Vagina (tissue), 2 donors: Measurements from ENCODE around the gene WRAP53. TPM values are rescaled to one million over a fixed set of nuclear protein-coding genes. Genes with fewer than 3 reads are reported as not detected.

Experiments used
- DNase-seq, 2 donors: peaks; one replicate each; pipeline ENCODE4 v3.0.0-alpha.2; 2017; ENCODE audit errors: extremely low spot score in 2 of 2
- H3K27ac ChIP-seq: fragments of 200-600 bp; sonication (generic); one replicate; pipeline ENCODE4 v1.5.1; 2019
- H3K27me3 ChIP-seq: fragments of 200-600 bp; sonication (generic); one replicate; pipeline ENCODE4 v1.5.1; 2019
- H3K36me3 ChIP-seq, 2 donors: fragments of 200-600 bp; sonication (generic); one replicate each; pipeline ENCODE4 v1.5.1; 2017 to 2019
- H3K4me1 ChIP-seq: fragments of 200-600 bp; sonication (generic); one replicate; pipeline ENCODE4 v1.5.1; 2019
- H3K4me3 ChIP-seq, 2 donors: fragments of 200-600 bp; sonication (generic); 1 replicate in 1 of 2; 2 replicates in 1 of 2; pipeline ENCODE4 v1.5.1; 2016 to 2019
- H3K9me3 ChIP-seq: fragments of 200-600 bp; sonication (generic); one replicate; pipeline ENCODE4 v1.5.1; 2019
- CTCF ChIP-seq, 3 experiments: fragments of 450-650 bp in 2 of 3; fragments of 200-600 bp in 1 of 3; sonication (generic) in 1 of 3; IDR thresholded peaks; one replicate each; pipeline ENCODE4 v1.5.1; 2017 to 2019; ENCODE audit warnings: antibody characterized with exemption in 3 of 3, mild to moderate bottlenecking in 2 of 3, moderate library complexity in 2 of 3
- POLR2A ChIP-seq, 2 donors: fragments of 450-650 bp; IDR thresholded peaks; one replicate each; pipeline ENCODE4 v1.6.1; 2017; ENCODE audit warnings: antibody characterized with exemption in 2 of 2, mild to moderate bottlenecking in 2 of 2, moderate library complexity in 2 of 2
- POLR2AphosphoS5 ChIP-seq, 2 donors: sonication (generic); formaldehyde crosslinking; IDR thresholded peaks; one replicate each; pipeline ENCODE4 v1.9.0; 2017; ENCODE audit warnings: antibody characterized with exemption in 2 of 2, mild to moderate bottlenecking in 2 of 2, low read depth in 1 of 2; ENCODE audit not compliant: insufficient read depth in 1 of 2
- intact Hi-C: fragments of 100-400 bp; cut with DNase I; formaldehyde crosslinking; loops from one replicate; pipeline ENCODE4 v1.15.1; 2023
- total RNA-seq: library from RNA; depleted of rRNA; stranded (reverse); fragments of >200 nt; gene quantifications from one replicate; pipeline ENCODE4 v1.2.3, GENCODE V29; 2016

The WRAP53 gene
- total RNA-seq, 1 donor from 2014 or later = 7.6 TPM

- Histone ChIP-seq H3K27me3 (no peaks in the 10 kb centered on the region), H3K4me3 (no peak overlapping the region), H3K9me3 (no peaks in the 10 kb centered on the region), H3K4me1 (peaks cover 17% of the 10 kb centered on the region), H3K36me3 (no peaks in the 10 kb centered on the region), H3K27ac (no peak overlapping the region)
- no peak for DNase-seq
- intact Hi-C loops = no loop called here
- TF ChIP-seq POLR2A (IDR thresholded peaks at IDR 0.05) (no peak), CTCF (IDR thresholded peaks at IDR 0.05) (no peak), POLR2AphosphoS5 (IDR thresholded peaks at IDR 0.05; ENCODE audit: insufficient read depth in 1 of 2, low read depth in 1 of 2) (no peak)
These were observed 33.3 kb downstream of the WRAP53 start for GRCh38 chr17:7721612-7722011.

GRCh38 chr17:7727886-7728285, 39.6 kb downstream of the WRAP53 start:
- Histone ChIP-seq H3K9me3 (no peaks in the 10 kb centered on the region), H3K36me3 (no peaks in the 10 kb centered on the region), H3K27me3 (no peaks in the 10 kb centered on the region), H3K27ac (no peak overlapping the region), H3K4me1 (no peaks in the 10 kb centered on the region), H3K4me3 (no peak overlapping the region)
- intact Hi-C loops = no loop called here
- TF ChIP-seq CTCF (IDR thresholded peaks at IDR 0.05) (no peak), POLR2A (IDR thresholded peaks at IDR 0.05) (no peak), POLR2AphosphoS5 (IDR thresholded peaks at IDR 0.05; ENCODE audit: insufficient read depth in 1 of 2, low read depth in 1 of 2) (no peak)
- no peak for DNase-seq

- no peak for DNase-seq
- Histone ChIP-seq H3K27me3 (no peaks in the 10 kb centered on the region), H3K4me3 (no peak overlapping the region), H3K36me3 (no peaks in the 10 kb centered on the region), H3K4me1 (no peaks in the 10 kb centered on the region), H3K9me3 (no peaks in the 10 kb centered on the region), H3K27ac (no peak overlapping the region)
- intact Hi-C loops = no loop called here
- no peak for TF ChIP-seq CTCF (IDR thresholded peaks at IDR 0.05)
- no peak for TF ChIP-seq POLR2A (IDR thresholded peaks at IDR 0.05)
- no peak for TF ChIP-seq POLR2AphosphoS5 (IDR thresholded peaks at IDR 0.05; ENCODE audit: insufficient read depth in 1 of 2, low read depth in 1 of 2)
These were observed 41.5 kb downstream of the WRAP53 start for GRCh38 chr17:7729816-7730215.

- intact Hi-C loops = no loop called here
These were observed 44.8 kb downstream of the WRAP53 start for GRCh38 chr17:7732981-7733539.

More at GRCh38 chr17:7732981-7733539, 44.8 kb downstream of the WRAP53 start:
- H3K4me1 ChIP-seq = no peaks in the 10 kb centered on the region
- no peaks in the 10 kb centered on the region for H3K9me3 ChIP-seq
- H3K36me3 ChIP-seq = no peaks in the 10 kb centered on the region
- TF ChIP-seq POLR2AphosphoS5 (IDR thresholded peaks at IDR 0.05; ENCODE audit: insufficient read depth in 1 of 2, low read depth in 1 of 2) (no peak), POLR2A (IDR thresholded peaks at IDR 0.05) (no peak), CTCF (IDR thresholded peaks at IDR 0.05) (no peak)
- H3K4me3 ChIP-seq = no peak overlapping the region
- no peak for DNase-seq
- H3K27me3 ChIP-seq = no peaks in the 10 kb centered on the region
- H3K27ac ChIP-seq = no peak overlapping the region
